ENCODE results near the gene CSF1R. TPM values are rescaled to one million over a fixed set of nuclear protein-coding genes. Genes with fewer than 3 reads are reported as not detected.

The CSF1R gene
- polyA plus RNA-seq, 1 of the 3 experiments (the other 2 are of a cell fraction), result 0.25 TPM

DNA sequence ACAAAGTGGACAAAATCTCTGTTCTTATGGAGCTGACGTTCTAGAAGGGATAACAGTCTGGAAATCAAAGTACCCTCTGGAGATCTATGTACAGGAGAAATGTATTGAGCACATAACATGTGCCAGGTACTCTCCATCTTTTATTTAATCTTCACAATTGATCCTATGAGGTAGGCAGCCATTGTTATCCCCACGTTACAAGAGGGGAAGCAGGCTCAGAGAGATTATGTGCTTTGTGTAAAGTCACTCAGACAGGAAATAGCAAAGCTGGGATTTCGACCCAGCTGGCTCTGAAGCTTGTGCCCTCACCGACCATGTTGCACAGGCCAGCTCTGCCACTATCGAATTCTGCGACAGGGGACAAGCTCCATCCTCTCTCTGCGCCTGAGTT is 47.8 kb upstream of the CSF1R start:
- no peaks in the 10 kb centered on the region for H3F3A ChIP-seq (replicated peaks; ENCODE audit: insufficient read depth)
- no peaks in the 10 kb centered on the region for H4K20me1 ChIP-seq (ENCODE audit: insufficient read depth)
- TF ChIP-seq JUND (IDR thresholded peaks at IDR 0.05), result no peak
- no peak for TF ChIP-seq MXI1 (IDR thresholded peaks at IDR 0.05; ENCODE audit: low read depth, low read length)
- no peak for TF ChIP-seq ZBTB33 (IDR thresholded peaks at IDR 0.05; ENCODE audit: borderline replicate concordance, low read depth)
- no peak for TF ChIP-seq REST (IDR thresholded peaks at IDR 0.05; ENCODE audit: low read depth, low read length)
- no peak for TF ChIP-seq SMC3 (IDR thresholded peaks at IDR 0.05; ENCODE audit: low read depth, low read length)
- TF ChIP-seq, protein P1, sequence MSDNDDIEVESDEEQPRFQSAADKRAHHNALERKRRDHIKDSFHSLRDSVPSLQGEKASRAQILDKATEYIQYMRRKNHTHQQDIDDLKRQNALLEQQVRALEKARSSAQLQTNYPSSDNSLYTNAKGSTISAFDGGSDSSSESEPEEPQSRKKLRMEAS (IDR thresholded peaks at IDR 0.05; ENCODE audit: low read depth), result no peak
- TF ChIP-seq ELF1 (IDR thresholded peaks at IDR 0.05), result no peak
- TF ChIP-seq GATA2 (CRISPR knock-in tag; IDR thresholded peaks at IDR 0.05), result no peak
- TF ChIP-seq SIN3A (IDR thresholded peaks at IDR 0.05; ENCODE audit: borderline replicate concordance, low read depth, low read length), result no peak
- TF ChIP-seq, protein P2, sequence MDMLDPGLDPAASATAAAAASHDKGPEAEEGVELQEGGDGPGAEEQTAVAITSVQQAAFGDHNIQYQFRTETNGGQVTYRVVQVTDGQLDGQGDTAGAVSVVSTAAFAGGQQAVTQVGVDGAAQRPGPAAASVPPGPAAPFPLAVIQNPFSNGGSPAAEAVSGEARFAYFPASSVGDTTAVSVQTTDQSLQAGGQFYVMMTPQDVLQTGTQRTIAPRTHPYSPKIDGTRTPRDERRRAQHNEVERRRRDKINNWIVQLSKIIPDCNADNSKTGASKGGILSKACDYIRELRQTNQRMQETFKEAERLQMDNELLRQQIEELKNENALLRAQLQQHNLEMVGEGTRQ (IDR thresholded peaks at IDR 0.05; ENCODE audit: borderline replicate concordance, low read depth, low read length), result no peak
- no peak for TF ChIP-seq CHD2 (IDR thresholded peaks at IDR 0.05; ENCODE audit: low read length, partially characterized antibody)
- TF ChIP-seq NFIC (IDR thresholded peaks at IDR 0.05; ENCODE audit: borderline replicate concordance), result no peak
- no peak for TF ChIP-seq FOXM1 (IDR thresholded peaks at IDR 0.05; ENCODE audit: low read depth)
- TF ChIP-seq TEAD4 (IDR thresholded peaks at IDR 0.05; ENCODE audit: borderline replicate concordance, insufficient read depth), result no peak
- TF ChIP-seq, protein P3, sequence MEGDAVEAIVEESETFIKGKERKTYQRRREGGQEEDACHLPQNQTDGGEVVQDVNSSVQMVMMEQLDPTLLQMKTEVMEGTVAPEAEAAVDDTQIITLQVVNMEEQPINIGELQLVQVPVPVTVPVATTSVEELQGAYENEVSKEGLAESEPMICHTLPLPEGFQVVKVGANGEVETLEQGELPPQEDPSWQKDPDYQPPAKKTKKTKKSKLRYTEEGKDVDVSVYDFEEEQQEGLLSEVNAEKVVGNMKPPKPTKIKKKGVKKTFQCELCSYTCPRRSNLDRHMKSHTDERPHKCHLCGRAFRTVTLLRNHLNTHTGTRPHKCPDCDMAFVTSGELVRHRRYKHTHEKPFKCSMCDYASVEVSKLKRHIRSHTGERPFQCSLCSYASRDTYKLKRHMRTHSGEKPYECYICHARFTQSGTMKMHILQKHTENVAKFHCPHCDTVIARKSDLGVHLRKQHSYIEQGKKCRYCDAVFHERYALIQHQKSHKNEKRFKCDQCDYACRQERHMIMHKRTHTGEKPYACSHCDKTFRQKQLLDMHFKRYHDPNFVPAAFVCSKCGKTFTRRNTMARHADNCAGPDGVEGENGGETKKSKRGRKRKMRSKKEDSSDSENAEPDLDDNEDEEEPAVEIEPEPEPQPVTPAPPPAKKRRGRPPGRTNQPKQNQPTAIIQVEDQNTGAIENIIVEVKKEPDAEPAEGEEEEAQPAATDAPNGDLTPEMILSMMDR (IDR thresholded peaks at IDR 0.05), result no peak
- TF ChIP-seq EZH2phosphoT487 (IDR thresholded peaks at IDR 0.05; ENCODE audit: borderline replicate concordance, low read depth), result no peak
- TF ChIP-seq NRF1 (IDR thresholded peaks at IDR 0.05; ENCODE audit: low read depth, low read length), result no peak
- TF ChIP-seq TCF12 (IDR thresholded peaks at IDR 0.05), result no peak
- no peak overlapping the region for H3K4me2 ChIP-seq
- no peaks in the 10 kb centered on the region for H3K9me3 ChIP-seq
- peaks cover 19 to 65% of the 10 kb centered on the region in 2 experiments for H3K36me3 ChIP-seq (replicated peaks in 1 of 2; ENCODE audit: control insufficient read depth in 1 of 2, insufficient read depth in 2 of 2, low read length in 1 of 2)
- no peaks in the 10 kb centered on the region for H3K27me3 ChIP-seq (ENCODE audit: insufficient read depth)
- H3K4me3 ChIP-seq (ENCODE audit: low read depth in 2 of 2, low read length in 1 of 2), result no peak overlapping the region
- no peak overlapping the region for H2AFZ ChIP-seq (ENCODE audit: low read depth)
- POLR2A ChIA-PET, result no interaction called here
- 87% methylated on average over 7 of the region's 7 CpGs for WGBS (ENCODE audit: low lambda C conversion rate)
- H3K9ac ChIP-seq, result no peak overlapping the region
- no peak for DNase-seq
- H3K27ac ChIP-seq (ENCODE audit: low read depth in 2 of 2, low read length in 1 of 2), result no peak overlapping the region; a peak in 1 of 4 replicates
- CTCF ChIA-PET, result interaction anchor here (1.0 to 3.6 kb wide), 4 partner anchors 9 to 113 kb away, joined by 3 to 43 read pairs (median 6); no protein-coding TSS in a partner anchor
- H3K4me1 ChIP-seq (ENCODE audit: control insufficient read depth in 1 of 2, insufficient read depth in 2 of 2, low read depth in 1 of 2, low read length in 1 of 2), result peaks cover 24 to 34% of the 10 kb centered on the region in 2 experiments
- H3K79me2 ChIP-seq (ENCODE audit: insufficient read depth), result peaks cover 10% of the 10 kb centered on the region; the same call in 1 of the 2 replicates
- no peaks in the 10 kb centered on the region for H3K9me2 ChIP-seq
